H7 (cell line): Measurements from ENCODE around the gene RNF217. TPM values are rescaled to one million over a fixed set of nuclear protein-coding genes. Genes with fewer than 3 reads are reported as not detected.

Experiments used
- DNase-seq: peaks from one replicate; pipeline ENCODE4 v3.0.0; 2012
- H3K27me3 ChIP-seq: 2 replicates; pipeline ENCODE4 v1.6.0; 2011; ENCODE audit warnings: mild to moderate bottlenecking, low read length; ENCODE audit not compliant: control insufficient read depth, insufficient read depth
- H3K36me3 ChIP-seq: replicated peaks from 2 replicates; pipeline ENCODE4 v1.5.1; 2011; ENCODE audit warnings: low read length; ENCODE audit not compliant: control insufficient read depth, insufficient read depth
- H3K4me3 ChIP-seq: 2 replicates; pipeline ENCODE4 v1.5.1; 2011; ENCODE audit warnings: low read depth, mild to moderate bottlenecking, control low read depth, low read length, moderate library complexity; ENCODE audit not compliant: insufficient read depth
- total RNA-seq: library from RNA; depleted of rRNA; stranded (reverse); fragments of >200 nt; shearing (Covaris generic); gene quantifications from 2 replicates; pipeline ENCODE4 v1.2.3, GENCODE V29; 2014

The RNF217 gene
- total RNA-seq, 1 experiment from 2014 or later: 2.9 TPM

GRCh38 chr6:125094563-125094962 is 132.3 kb downstream of the RNF217 start:
- no peak overlapping the region for H3K4me3 ChIP-seq
- no peaks in the 10 kb centered on the region; the same call in 1 of the 2 replicates for H3K27me3 ChIP-seq
- no peaks in the 10 kb centered on the region for H3K36me3 ChIP-seq
- no peak for DNase-seq

- H3K27me3 ChIP-seq: no peaks in the 10 kb centered on the region; the same call in 1 of the 2 replicates
Measured at GRCh38 chr6:125095580-125096301, 133.5 kb downstream of the RNF217 start.

DNA sequence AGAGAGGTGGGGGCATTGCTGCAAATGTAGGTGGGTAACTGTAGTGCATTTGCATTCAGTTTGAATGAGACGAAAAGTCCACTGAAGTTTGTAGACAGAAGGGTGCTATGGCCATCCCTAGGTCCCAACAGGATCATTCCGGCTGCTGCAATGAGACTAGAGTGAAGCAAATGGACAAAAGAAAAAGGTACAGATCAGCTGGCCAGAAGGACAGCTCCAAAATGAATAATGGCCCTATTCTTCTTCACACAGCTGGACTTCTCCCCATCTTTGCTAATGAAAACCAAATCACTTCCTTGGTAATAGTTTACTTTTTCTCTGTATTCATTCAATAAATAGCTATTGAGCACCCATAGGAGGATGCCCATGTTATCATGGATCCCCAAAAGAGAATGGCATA is 134.9 kb downstream of the RNF217 start:
- no peaks in the 10 kb centered on the region for H3K36me3 ChIP-seq
- no peak overlapping the region for H3K4me3 ChIP-seq
- no peak for DNase-seq
- H3K27me3 ChIP-seq: no peaks in the 10 kb centered on the region; the same call in 1 of the 2 replicates

More at GRCh38 chr6:125095580-125096301, 133.5 kb downstream of the RNF217 start:
- no peak overlapping the region for H3K4me3 ChIP-seq
- DNase-seq: no peak
- no peaks in the 10 kb centered on the region for H3K36me3 ChIP-seq

- Histone ChIP-seq H3K4me3 (no peak overlapping the region), H3K36me3 (no peaks in the 10 kb centered on the region), H3K27me3 (no peaks in the 10 kb centered on the region; the same call in 1 of the 2 replicates)
- no peak for DNase-seq
Measured at GRCh38 chr6:125098253-125098652, 136.0 kb downstream of the RNF217 start.

- H3K36me3 ChIP-seq: no peaks in the 10 kb centered on the region
- no peaks in the 10 kb centered on the region; the same call in 1 of the 2 replicates for H3K27me3 ChIP-seq
- peak overlapping the region; percentile 64 for H3K4me3 ChIP-seq
- peak; percentile 81 for DNase-seq
Measured at GRCh38 chr6:125099211-125100073, 137.2 kb downstream of the RNF217 start.

DNA sequence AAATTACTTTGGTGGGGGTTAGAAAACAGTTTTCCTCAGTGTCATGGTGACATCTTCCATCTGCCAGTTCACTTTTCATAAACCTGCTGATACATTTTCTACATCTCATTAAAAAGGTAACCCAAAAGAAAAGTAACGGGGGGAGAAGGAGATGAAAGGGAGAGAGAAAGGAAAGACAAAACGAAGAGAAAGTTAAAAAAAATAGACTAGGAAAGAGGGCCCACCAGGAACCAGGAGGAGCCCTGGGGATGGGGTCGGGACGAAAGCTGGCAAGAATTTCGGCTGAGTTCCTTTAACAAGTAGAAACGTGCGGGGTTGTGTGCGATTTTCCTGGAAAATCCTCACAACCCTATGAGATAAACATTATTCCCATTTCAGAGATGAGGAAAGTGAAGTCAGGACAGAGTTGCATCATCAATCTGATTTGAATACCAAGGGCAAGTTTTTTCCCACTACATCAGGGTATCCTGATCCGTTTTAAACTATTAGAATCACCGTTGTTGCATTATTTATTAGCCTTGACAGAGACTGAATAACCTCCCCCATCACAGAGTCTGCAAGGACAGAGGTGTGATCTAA is 137.9 kb downstream of the RNF217 start:
- no peak for DNase-seq
- Histone ChIP-seq H3K4me3 (peak overlapping the region; percentile 64), H3K36me3 (no peaks in the 10 kb centered on the region), H3K27me3 (no peaks in the 10 kb centered on the region; the same call in 1 of the 2 replicates)

- Histone ChIP-seq H3K27me3 (no peaks in the 10 kb centered on the region; the same call in 1 of the 2 replicates), H3K4me3 (no peak overlapping the region), H3K36me3 (no peaks in the 10 kb centered on the region)
- DNase-seq: no peak
Measured at GRCh38 chr6:125101128-125101527, 138.9 kb downstream of the RNF217 start.

- DNase-seq: no peak
- Histone ChIP-seq H3K4me3 (no peak overlapping the region), H3K27me3 (no peaks in the 10 kb centered on the region; the same call in 1 of the 2 replicates), H3K36me3 (no peaks in the 10 kb centered on the region)
Measured at GRCh38 chr6:125101631-125102030, 139.4 kb downstream of the RNF217 start.

- Histone ChIP-seq H3K27me3 (no peaks in the 10 kb centered on the region; the same call in 1 of the 2 replicates), H3K4me3 (no peak overlapping the region), H3K36me3 (no peaks in the 10 kb centered on the region)
- DNase-seq: no peak
Measured at GRCh38 chr6:125102411-125102810, 140.2 kb downstream of the RNF217 start.

DNA sequence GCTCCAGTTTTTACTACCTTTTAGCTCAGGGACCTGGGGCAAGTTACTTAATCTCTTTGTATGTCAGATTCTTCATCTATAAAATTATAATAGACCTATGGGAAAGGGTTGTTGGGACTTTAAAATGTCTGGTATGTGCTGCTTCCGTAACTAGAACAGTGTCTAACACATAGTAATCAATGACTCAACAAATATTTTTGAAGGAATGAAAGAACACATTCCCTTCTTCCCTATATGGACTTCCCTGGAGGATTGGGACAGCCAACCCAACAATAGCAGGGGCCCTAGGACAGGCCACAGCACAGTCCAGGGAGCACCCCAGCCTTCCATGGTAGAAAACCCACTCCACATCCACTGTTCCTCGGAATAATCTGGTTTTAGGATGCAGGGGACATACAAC is 140.7 kb downstream of the RNF217 start:
- Histone ChIP-seq H3K27me3 (no peaks in the 10 kb centered on the region; the same call in 1 of the 2 replicates), H3K4me3 (no peak overlapping the region), H3K36me3 (no peaks in the 10 kb centered on the region)
- DNase-seq: no peak

GRCh38 chr6:125104425-125104824 is 142.2 kb downstream of the RNF217 start:
- Histone ChIP-seq H3K4me3 (no peak overlapping the region), H3K36me3 (no peaks in the 10 kb centered on the region), H3K27me3 (no peaks in the 10 kb centered on the region; the same call in 1 of the 2 replicates)
- no peak for DNase-seq

GRCh38 chr6:125107048-125107447 is 144.8 kb downstream of the RNF217 start:
- DNase-seq: no peak
- no peaks in the 10 kb centered on the region for H3K27me3 ChIP-seq
- no peak overlapping the region for H3K4me3 ChIP-seq
- no peaks in the 10 kb centered on the region for H3K36me3 ChIP-seq

DNA sequence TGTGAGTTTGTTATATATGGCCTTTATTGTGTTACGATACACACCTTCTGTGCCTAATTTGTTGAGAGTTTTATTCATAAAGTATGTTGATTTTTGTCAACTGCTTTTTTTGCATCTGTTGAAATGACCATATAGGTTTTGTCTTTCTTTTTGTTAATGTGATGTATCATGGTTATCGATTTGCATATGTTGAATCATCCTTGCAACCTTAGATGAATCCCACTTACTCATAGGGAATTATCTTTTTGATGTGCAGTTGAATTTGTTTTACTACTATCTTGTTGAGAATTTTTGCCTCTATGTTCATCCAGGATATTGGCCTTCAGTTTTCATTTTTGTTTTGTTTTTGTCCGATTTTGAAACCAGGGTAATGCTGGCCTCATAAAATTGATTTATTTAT is 145.7 kb downstream of the RNF217 start:
- no peak overlapping the region for H3K4me3 ChIP-seq
- no peaks in the 10 kb centered on the region for H3K36me3 ChIP-seq
- DNase-seq: no peak
- no peaks in the 10 kb centered on the region for H3K27me3 ChIP-seq

DNA sequence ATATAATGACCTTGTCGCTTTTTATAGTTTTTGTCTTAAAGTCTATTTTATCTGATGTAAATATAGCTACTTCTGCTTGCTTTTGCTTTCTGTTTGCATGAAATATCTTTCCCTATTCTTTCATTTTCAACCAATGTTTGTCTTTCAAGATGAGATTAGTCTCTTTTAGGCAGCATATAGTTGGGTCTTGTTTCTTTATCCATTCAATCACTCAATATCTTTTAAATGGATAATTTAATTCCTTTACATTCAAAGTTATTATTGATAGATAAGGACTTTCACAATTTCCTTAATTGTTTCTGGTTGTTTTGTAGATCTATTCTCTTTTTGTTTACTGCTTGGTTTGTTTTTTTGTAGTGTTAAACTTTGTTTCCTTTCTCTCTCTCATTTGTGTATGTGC is 147.8 kb downstream of the RNF217 start:
- DNase-seq: no peak
- Histone ChIP-seq H3K36me3 (no peaks in the 10 kb centered on the region), H3K4me3 (no peak overlapping the region), H3K27me3 (no peaks in the 10 kb centered on the region)
